ENCODE measurements around the gene ABHD17B.
"Not testable (repeated sequence)": the region's sequence is repeated elsewhere in the genome, so short reads cannot be mapped to it uniquely, and the experiment has no call there.

The ABHD17B gene

GRCh38 chr9:71911061-71911907 is at the start of gene ABHD17B, which contains the start of gene C9orf85:
Gene ABHD17B (minus strand): TSS chr9:71911193. CDS start chr9:71875080, 36,113 bp downstream.
Gene C9orf85 (plus strand): TSS chr9:71911639. CDS start chr9:71911735, 96 bp downstream.
- peak; percentile 100 for DNase-seq

- DNase-seq = no peak
These were observed 44.4 kb upstream of the ABHD17B start for GRCh38 chr9:71955300-71955915.

- not testable (repeated sequence) for DNase-seq
These were observed 43.7 kb upstream of the ABHD17B start for GRCh38 chr9:71954652-71955051.

GRCh38 chr9:71944754-71945375 is 33.9 kb upstream of the ABHD17B start:
- no peak for DNase-seq

- DNase-seq = no peak
These were observed 31.1 kb upstream of the ABHD17B start for GRCh38 chr9:71941998-71942567.

- DNase-seq = peak; percentile 8
These were observed 30.1 kb upstream of the ABHD17B start for GRCh38 chr9:71941060-71941568.

- DNase-seq = no peak
These were observed 26.9 kb upstream of the ABHD17B start for GRCh38 chr9:71937898-71938297.

GRCh38 chr9:71937070-71937625 is 26.2 kb upstream of the ABHD17B start:
- DNase-seq = no peak

- no peak for DNase-seq
These were observed 25.1 kb upstream of the ABHD17B start for GRCh38 chr9:71936066-71936465.

- DNase-seq = no peak
These were observed 20.2 kb upstream of the ABHD17B start for GRCh38 chr9:71931166-71931565.

- DNase-seq = peak; percentile 9
These were observed 18.9 kb upstream of the ABHD17B start for GRCh38 chr9:71929791-71930440.

- DNase-seq = no peak
These were observed 18.2 kb upstream of the ABHD17B start for GRCh38 chr9:71929223-71929622.

- DNase-seq = no peak
These were observed 17.8 kb upstream of the ABHD17B start for GRCh38 chr9:71928806-71929205.

GRCh38 chr9:71928376-71928775 is 17.4 kb upstream of the ABHD17B start:
- no peak for DNase-seq

GRCh38 chr9:71925834-71926233 is 14.8 kb upstream of the ABHD17B start:
- DNase-seq = no peak

- no peak for DNase-seq
These were observed 13.6 kb upstream of the ABHD17B start for GRCh38 chr9:71924576-71924975.

- DNase-seq = no peak
These were observed 10.3 kb upstream of the ABHD17B start for GRCh38 chr9:71921190-71921814.

- DNase-seq = no peak
These were observed 9.6 kb upstream of the ABHD17B start for GRCh38 chr9:71920456-71921189.

GRCh38 chr9:71918419-71918818 is 7.4 kb upstream of the ABHD17B start:
- no peak for DNase-seq

- DNase-seq = no peak
These were observed 6.0 kb upstream of the ABHD17B start for GRCh38 chr9:71916834-71917534.

Measured in amniotic stem cell (primary cell).